Measurements from ENCODE around the gene STX8. TPM values are rescaled to one million over a fixed set of nuclear protein-coding genes. Genes with fewer than 3 reads are reported as not detected.

Gene STX8
- total and polyA plus RNA-seq, 8 donors, result 21.6 to 559 (median 75.0) TPM

- Histone ChIP-seq H3K4me3 (no peak overlapping the region), H3K36me3 (peaks cover 0 to 17% (median 14%) of the 10 kb centered on the region in 4 donors), H3K9me3 (no peaks in the 10 kb centered on the region), H3K27ac (no peak overlapping the region), H3K27me3 (no peaks in the 10 kb centered on the region), H3K4me1 (peaks cover 0 to 14% (median 6%) of the 10 kb centered on the region in 4 donors)
- DNase-seq, result no peak
- intact Hi-C loops (cut with DNase I; ENCODE audit: low total_unique reads), result no loop called here
- WGBS, 5 donors, result 80 to 95% (median 93%) methylated on average over 4 of the region's 4 CpGs
- TF ChIP-seq POLR2A (IDR thresholded peaks at IDR 0.05) (no peak), CTCF (IDR thresholded peaks at IDR 0.05) (no peak), EP300 (IDR thresholded peaks at IDR 0.05) (no peak), POLR2AphosphoS5 (IDR thresholded peaks at IDR 0.05) (no peak)
Measured at GRCh38 chr17:9538626-9539025, 37.0 kb downstream of the STX8 start.

- DNase-seq, result peak; percentile 33 to 79
- Histone ChIP-seq H3K9me3 (no peaks in the 10 kb centered on the region), H3K27ac (no peak overlapping the region), H3K36me3 (peaks cover 0 to 16% (median 11%) of the 10 kb centered on the region in 4 donors), H3K4me1 (peaks cover 0 to 14% (median 6%) of the 10 kb centered on the region in 4 donors), H3K4me3 (no peak overlapping the region), H3K27me3 (no peaks in the 10 kb centered on the region)
- intact Hi-C loops (cut with DNase I; ENCODE audit: low total_unique reads), result no loop called here
- peak in 1 of 3 donors; percentile 34 for TF ChIP-seq POLR2AphosphoS5 (IDR thresholded peaks at IDR 0.05)
- no peak for TF ChIP-seq POLR2A (IDR thresholded peaks at IDR 0.05)
- 38 to 66% (median 50%) methylated on average over 12 of the region's 12 CpGs for WGBS, 5 donors
Measured at GRCh38 chr17:9537177-9537776, 38.3 kb downstream of the STX8 start.

GRCh38 chr17:9536061-9536460, 39.6 kb downstream of the STX8 start:
- Histone ChIP-seq H3K4me1 (peaks cover 0 to 14% (median 10%) of the 10 kb centered on the region in 4 donors), H3K36me3 (peaks cover 0 to 14% (median 9%) of the 10 kb centered on the region in 4 donors), H3K27ac (no peak overlapping the region), H3K9me3 (no peaks in the 10 kb centered on the region), H3K27me3 (no peaks in the 10 kb centered on the region), H3K4me3 (no peak overlapping the region)
- 87 to 97% (median 93%) methylated on average over 8 of the region's 8 CpGs for WGBS, 5 donors
- intact Hi-C loops (cut with DNase I; ENCODE audit: low total_unique reads), result no loop called here
- TF ChIP-seq POLR2AphosphoS5 (IDR thresholded peaks at IDR 0.05) (no peak), POLR2A (IDR thresholded peaks at IDR 0.05) (no peak), CTCF (IDR thresholded peaks at IDR 0.05) (no peak), EP300 (IDR thresholded peaks at IDR 0.05) (no peak)
- peak in 1 of 2 donors; percentile 6 for DNase-seq

- Histone ChIP-seq H3K4me3 (no peak overlapping the region), H3K36me3 (no peaks in the 10 kb centered on the region), H3K4me1 (peaks cover 0 to 14% (median 13%) of the 10 kb centered on the region in 4 donors), H3K27me3 (no peaks in the 10 kb centered on the region), H3K9me3 (no peaks in the 10 kb centered on the region), H3K27ac (no peak overlapping the region)
- intact Hi-C loops (cut with DNase I; ENCODE audit: low total_unique reads), result no loop called here
- no peak for TF ChIP-seq POLR2A (IDR thresholded peaks at IDR 0.05)
- no peak for TF ChIP-seq EP300 (IDR thresholded peaks at IDR 0.05)
- no peak for TF ChIP-seq POLR2AphosphoS5 (IDR thresholded peaks at IDR 0.05)
- no peak for TF ChIP-seq CTCF (IDR thresholded peaks at IDR 0.05)
- DNase-seq, result no peak
- WGBS, 5 donors, result 77 to 94% (median 89%) methylated on average over 4 of the region's 4 CpGs
Measured at GRCh38 chr17:9533441-9533840, 42.2 kb downstream of the STX8 start.

GRCh38 chr17:9532715-9533114, 42.9 kb downstream of the STX8 start:
- Histone ChIP-seq H3K27me3 (no peaks in the 10 kb centered on the region), H3K9me3 (no peaks in the 10 kb centered on the region), H3K4me1 (peaks cover 0 to 13% (median 12%) of the 10 kb centered on the region in 4 donors), H3K4me3 (no peak overlapping the region), H3K36me3 (no peaks in the 10 kb centered on the region), H3K27ac (no peak overlapping the region)
- DNase-seq, result no peak
- 94 to 99% (median 98%) methylated on average over 3 of the region's 3 CpGs for WGBS, 5 donors
- intact Hi-C loops (cut with DNase I; ENCODE audit: low total_unique reads), result no loop called here
- no peak for TF ChIP-seq EP300 (IDR thresholded peaks at IDR 0.05)
- no peak for TF ChIP-seq POLR2AphosphoS5 (IDR thresholded peaks at IDR 0.05)
- TF ChIP-seq CTCF (IDR thresholded peaks at IDR 0.05), result no peak
- TF ChIP-seq POLR2A (IDR thresholded peaks at IDR 0.05), result no peak

Measured in stomach (tissue), 9 donors.